ENCODE results near the gene PTPRU. TPM values are rescaled to one million over a fixed set of nuclear protein-coding genes. Genes with fewer than 3 reads are reported as not detected.

PTPRU gene
- total RNA-seq, 1 experiment from 2014 or later = 45.5 TPM

- Histone ChIP-seq H4K8ac (replicated peaks; ENCODE audit: insufficient read length, low read depth, low read length) (no peak overlapping the region), H3K56ac (ENCODE audit: insufficient read length, low read depth, low read length) (no peak overlapping the region), H3K9me3 (ENCODE audit: control insufficient read depth, low read depth, low read length) (no peaks in the 10 kb centered on the region), H3K27me3 (ENCODE audit: insufficient read depth, low read length) (no peaks in the 10 kb centered on the region), H4K5ac (ENCODE audit: insufficient read length, low read depth, low read length) (no peak overlapping the region), H3K79me2 (ENCODE audit: insufficient read depth, low read length) (no peaks in the 10 kb centered on the region), H3K4me1 (ENCODE audit: insufficient read depth, low read length) (no peaks in the 10 kb centered on the region; the same call in 1 of the 2 replicates), H3K9ac (ENCODE audit: extremely low read depth, insufficient read length, low read length) (no peak overlapping the region), H2AFZ (ENCODE audit: low read length) (no peak overlapping the region), H2BK15ac (ENCODE audit: low read depth, low read length) (no peak overlapping the region), H3T11ph (ENCODE audit: low read length) (no peak overlapping the region), H2BK5ac (ENCODE audit: insufficient read length, low read length) (no peak overlapping the region), H3K23ac (ENCODE audit: insufficient read length, low read depth, low read length) (no peak overlapping the region), H3K4ac (ENCODE audit: low read depth, low read length) (no peak overlapping the region), H3K79me1 (ENCODE audit: insufficient read depth, low read depth, low read length, poor library complexity, severe bottlenecking) (no peaks in the 10 kb centered on the region), H2AK5ac (ENCODE audit: insufficient read length, low read length) (no peak overlapping the region), H2BK20ac (ENCODE audit: low read depth, low read length, poor library complexity, severe bottlenecking) (no peak overlapping the region), H2BK120ac (ENCODE audit: low read depth, low read length, poor library complexity, severe bottlenecking) (no peak overlapping the region), H4K91ac (ENCODE audit: insufficient read length, low read depth, low read length) (no peak overlapping the region), H2BK12ac (ENCODE audit: insufficient read length, low read depth, low read length) (no peak overlapping the region), H3K4me2 (ENCODE audit: insufficient read depth, insufficient read length, low read length) (no peak overlapping the region), H3K23me2 (ENCODE audit: insufficient read length, low read depth, low read length, poor library complexity, severe bottlenecking) (no peaks in the 10 kb centered on the region), H3K14ac (ENCODE audit: insufficient read depth, low read length) (no peak overlapping the region), H3K27ac (ENCODE audit: insufficient read length, low read depth, low read length) (no peak overlapping the region), H4K20me1 (ENCODE audit: control insufficient read depth, insufficient read depth, insufficient read length) (no peaks in the 10 kb centered on the region), H3K18ac (ENCODE audit: insufficient read length, low read depth, low read length) (no peak overlapping the region)
- Mint-ChIP-seq H3K4me1 (peaks cover 13 to 18% of the 10 kb centered on the region in 2 experiments), H3K36me3 (ENCODE audit: insufficient read depth in 1 of 3, low read depth in 3 of 3) (peaks cover 2 to 19% (median 10%) of the 10 kb centered on the region in 3 experiments; a peak in 5 of 7 replicates), H3K27me3 (ENCODE audit: low read depth) (peaks cover 2% of the 10 kb centered on the region; the same call in 1 of the 2 replicates), H3K27ac (no peak overlapping the region; a peak in 1 of 7 replicates), H3K9me3 (no peaks in the 10 kb centered on the region), H3K4me3 (no peak overlapping the region; a peak in 1 of 5 replicates)
- no peak for TF ChIP-seq CTCF (conservative IDR thresholded peaks at IDR 0.05)
- no peak for DNase-seq
- WGBS (ENCODE audit: extremely low coverage, insufficient read length, low lambda C conversion rate) = no CpG with 5 or more reads among the region's 2 CpGs
Observed at GRCh38 chr1:29326123-29326522, 89.8 kb downstream of the PTPRU start.

Data from H9 (cell line).